OCI-LY1 (cell line): Measurements from ENCODE around the gene SEPSECS.

Source experiments
- H2AFZ ChIP-seq: fragments of 200-600 bp; sonication (generic), shearing (Covaris generic); 2 replicates; pipeline ENCODE4 v1.6.0; 2014; ENCODE audit warnings: antibody characterized with exemption, mild to moderate bottlenecking, low read length
- H3F3A ChIP-seq: fragments of 200-600 bp; sonication (generic), shearing (Covaris generic); 2 replicates; pipeline ENCODE4 v1.6.0; 2014; ENCODE audit warnings: mild to moderate bottlenecking, antibody characterized with exemption, low read length, moderate library complexity; ENCODE audit not compliant: insufficient read depth
- H3K27ac ChIP-seq: fragments of 200-600 bp; sonication (generic); 2 replicates; pipeline ENCODE4 v1.5.1; 2014; ENCODE audit warnings: low read length, mixed run types, mild to moderate bottlenecking, low read depth; ENCODE audit not compliant: poor library complexity, severe bottlenecking
- H3K27me3 ChIP-seq: fragments of 200-600 bp; sonication (generic); 2 replicates; pipeline ENCODE4 v1.6.0; 2014; ENCODE audit warnings: antibody characterized with exemption, mild to moderate bottlenecking, low read length, moderate library complexity; ENCODE audit not compliant: insufficient read depth
- H3K36me3 ChIP-seq: fragments of 200-600 bp; sonication (generic); 2 replicates; pipeline ENCODE4 v1.6.1; 2014; ENCODE audit warnings: mild to moderate bottlenecking, antibody characterized with exemption, low read length, moderate library complexity, mixed read lengths; ENCODE audit not compliant: insufficient read depth
- H3K4me1 ChIP-seq: fragments of 200-600 bp; sonication (generic); 2 replicates; pipeline ENCODE4 v1.5.1; 2014; ENCODE audit warnings: mild to moderate bottlenecking, low read length, moderate library complexity; ENCODE audit not compliant: insufficient read depth, severe bottlenecking
- H3K4me2 ChIP-seq: fragments of 200-600 bp; sonication (generic), shearing (Covaris generic); 2 replicates; pipeline ENCODE4 v1.6.1; 2014; ENCODE audit warnings: low read length
- H3K4me3 ChIP-seq: fragments of 200-600 bp; sonication (generic); 2 replicates; pipeline ENCODE4 v1.5.1; 2014; ENCODE audit warnings: low read length, low read depth, mild to moderate bottlenecking, mixed read lengths; ENCODE audit not compliant: poor library complexity, severe bottlenecking
- H3K79me2 ChIP-seq: fragments of 200-600 bp; shearing (Covaris generic); 2 replicates; pipeline ENCODE4 v1.6.1; 2016; ENCODE audit warnings: mixed run types, low read length, mixed read lengths; ENCODE audit not compliant: insufficient read depth
- H3K9ac ChIP-seq: fragments of 200-600 bp; sonication (generic), shearing (Covaris generic); 2 replicates; pipeline ENCODE4 v1.6.1; 2014; ENCODE audit warnings: mild to moderate bottlenecking, low read length, mixed read lengths
- H3K9me2 ChIP-seq: fragments of 200-600 bp; sonication (generic), shearing (Covaris generic); 2 replicates; pipeline ENCODE4 v1.6.1; 2014; ENCODE audit warnings: low read depth, mild to moderate bottlenecking, low read length, mixed read lengths
- H3K9me3 ChIP-seq: fragments of 200-600 bp; shearing (Covaris generic); 2 replicates; pipeline ENCODE4 v1.6.1; 2014; ENCODE audit warnings: low read length, mixed read lengths
- H4K20me1 ChIP-seq: fragments of 200-600 bp; sonication (generic), shearing (Covaris generic); 2 replicates; pipeline ENCODE4 v1.6.0; 2016; ENCODE audit warnings: mild to moderate bottlenecking, low read length; ENCODE audit not compliant: insufficient read depth
- CTCF ChIP-seq: fragments of 200-600 bp; sonication (generic), shearing (Covaris generic); IDR thresholded peaks from 2 replicates; pipeline ENCODE4 v1.5.1; 2017; ENCODE audit warnings: mild to moderate bottlenecking, antibody characterized with exemption, low read length, moderate library complexity, mixed read lengths
- EZH2 ChIP-seq: fragments of 200-600 bp; sonication (generic), shearing (Covaris generic); IDR thresholded peaks from 2 replicates; pipeline ENCODE4 v1.8.0; 2017; ENCODE audit warnings: borderline replicate concordance, mixed run types, mild to moderate bottlenecking, antibody characterized with exemption, low read length, moderate library complexity, mixed read lengths

The SEPSECS gene

GRCh38 chr4:25133132-25133531 lies 27.1 kb downstream of the SEPSECS start:
- Histone ChIP-seq H3K27me3 (no peaks in the 10 kb centered on the region), H2AFZ (no peak overlapping the region), H4K20me1 (no peaks in the 10 kb centered on the region), H3K9ac (no peak overlapping the region), H3F3A (no peaks in the 10 kb centered on the region), H3K9me3 (no peaks in the 10 kb centered on the region), H3K4me1 (no peaks in the 10 kb centered on the region), H3K79me2 (no peaks in the 10 kb centered on the region), H3K36me3 (no peaks in the 10 kb centered on the region), H3K9me2 (no peaks in the 10 kb centered on the region), H3K4me2 (no peak overlapping the region), H3K4me3 (no peak overlapping the region), H3K27ac (no peak overlapping the region)
- TF ChIP-seq EZH2 = no peak
- TF ChIP-seq CTCF = no peak

- no peaks in the 10 kb centered on the region for H3K9me2 ChIP-seq
- H2AFZ ChIP-seq = no peak overlapping the region
- no peaks in the 10 kb centered on the region for H3F3A ChIP-seq
- no peaks in the 10 kb centered on the region for H4K20me1 ChIP-seq
- H3K36me3 ChIP-seq = no peaks in the 10 kb centered on the region
- no peak overlapping the region for H3K9ac ChIP-seq
- no peak overlapping the region for H3K4me2 ChIP-seq
- no peak for TF ChIP-seq CTCF
- TF ChIP-seq EZH2 = no peak
- H3K4me3 ChIP-seq = no peak overlapping the region
- no peaks in the 10 kb centered on the region for H3K4me1 ChIP-seq
- no peak overlapping the region for H3K27ac ChIP-seq
- H3K79me2 ChIP-seq = no peaks in the 10 kb centered on the region
- H3K9me3 ChIP-seq = no peaks in the 10 kb centered on the region
- no peaks in the 10 kb centered on the region for H3K27me3 ChIP-seq
These were observed 28.3 kb downstream of the SEPSECS start for GRCh38 chr4:25131926-25132325.

- Histone ChIP-seq H2AFZ (no peak overlapping the region), H3K36me3 (no peaks in the 10 kb centered on the region), H3K4me2 (no peak overlapping the region), H3K4me1 (no peaks in the 10 kb centered on the region), H3K9ac (no peak overlapping the region), H3K27me3 (no peaks in the 10 kb centered on the region), H4K20me1 (no peaks in the 10 kb centered on the region), H3K27ac (no peak overlapping the region), H3F3A (no peaks in the 10 kb centered on the region), H3K9me2 (no peaks in the 10 kb centered on the region), H3K4me3 (no peak overlapping the region), H3K79me2 (no peaks in the 10 kb centered on the region), H3K9me3 (no peaks in the 10 kb centered on the region)
- TF ChIP-seq CTCF (no peak), EZH2 (no peak)
These were observed 28.9 kb downstream of the SEPSECS start for GRCh38 chr4:25131381-25131780.
